K562 (cell line): Measurements from ENCODE around the gene TUFM. TPM values are rescaled to one million over a fixed set of nuclear protein-coding genes. Genes with fewer than 3 reads are reported as not detected.
A peak's percentile ranks its signal among the peaks of the same experiment; 100 is the strongest.

Experiments
- CEBPB ChIP-seq: fragments of 450-650 bp; IDR thresholded peaks from 2 replicates; pipeline ENCODE4 v1.6.1; 2016; ENCODE audit warnings: missing genetic modification characterization, missing compliant biosample characterization
- COPS2 ChIP-seq: fragments of 450-650 bp; conservative IDR thresholded peaks from 2 replicates; pipeline ENCODE4 v1.6.1; 2016; ENCODE audit warnings: mild to moderate bottlenecking, moderate library complexity
- DPF2 ChIP-seq: fragments of 450-650 bp; IDR thresholded peaks from 2 replicates; pipeline ENCODE4 v1.6.1; 2016
- E2F1 ChIP-seq: sonication (generic); formaldehyde crosslinking; IDR thresholded peaks from 2 replicates; pipeline ENCODE4 v1.8.1; 2023; ENCODE audit warnings: mild to moderate bottlenecking, missing genetic modification reagents, moderate library complexity
- E2F3 ChIP-seq: fragments of 250-450 bp; sonication (Bioruptor Pico); IDR thresholded peaks from 2 replicates; pipeline ENCODE4 v1.4.0; 2020; ENCODE audit warnings: mild to moderate bottlenecking
- FIP1L1 ChIP-seq: fragments of 200-400 bp; formaldehyde crosslinking; IDR thresholded peaks from 2 replicates; pipeline ENCODE4 v1.6.1; 2018; ENCODE audit warnings: mild to moderate bottlenecking, low read depth, low read length; ENCODE audit not compliant: poor library complexity, severe bottlenecking
- FUS ChIP-seq: fragments of 200-400 bp; formaldehyde crosslinking; optimal IDR thresholded peaks from 2 replicates; pipeline ENCODE3; 2017; ENCODE audit warnings: low read depth, low read length
- GTF2E2 ChIP-seq: fragments of 200-800 bp; sonication (Bioruptor generic); IDR thresholded peaks from 2 replicates; pipeline ENCODE4 v1.6.1; 2016; ENCODE audit warnings: missing genetic modification characterization, missing compliant biosample characterization
- HNRNPL ChIP-seq: fragments of 200-400 bp; formaldehyde crosslinking; IDR thresholded peaks from 2 replicates; pipeline ENCODE4 v1.6.1; 2017; ENCODE audit warnings: low read depth, mild to moderate bottlenecking, low read length
- MECOM ChIP-seq: fragments of 250-450 bp; sonication (Bioruptor Pico); IDR thresholded peaks from 2 replicates; pipeline ENCODE4 v1.8.0; 2022; ENCODE audit warnings: inconsistent platforms
- NFRKB ChIP-seq: fragments of 450-650 bp; IDR thresholded peaks from 2 replicates; pipeline ENCODE4 v1.6.1; 2016; ENCODE audit warnings: low read depth
- RBBP5 ChIP-seq: fragments of 200-600 bp; sonication (generic); IDR thresholded peaks from 2 replicates; pipeline ENCODE4 v1.6.1; 2012; ENCODE audit warnings: borderline replicate concordance, mild to moderate bottlenecking, low read length, control low read depth, inconsistent platforms; ENCODE audit not compliant: insufficient read depth, poor library complexity, severe bottlenecking
- SIN3B ChIP-seq: fragments of 450-650 bp; IDR thresholded peaks from 2 replicates; pipeline ENCODE4 v1.6.1; 2017; ENCODE audit warnings: low read depth, mild to moderate bottlenecking, moderate library complexity
- SRSF7 ChIP-seq: fragments of 200-400 bp; formaldehyde crosslinking; optimal IDR thresholded peaks from 2 replicates; pipeline ENCODE3; 2017; ENCODE audit warnings: mild to moderate bottlenecking, low read depth, low read length
- TAF9B ChIP-seq: fragments of 450-650 bp; IDR thresholded peaks from 2 replicates; pipeline ENCODE4 v1.6.1; 2018; ENCODE audit warnings: mild to moderate bottlenecking; ENCODE audit not compliant: partially characterized antibody
- TGIF2 ChIP-seq: sonication (generic); formaldehyde crosslinking; IDR thresholded peaks from 2 replicates; pipeline ENCODE4 v1.8.1; 2022; ENCODE audit warnings: mild to moderate bottlenecking, missing genetic modification reagents, moderate library complexity
- U2AF1 ChIP-seq: fragments of 200-400 bp; formaldehyde crosslinking; optimal IDR thresholded peaks from 2 replicates; pipeline ENCODE3; 2017; ENCODE audit warnings: mild to moderate bottlenecking, low read depth, low read length, moderate library complexity
- UBTF ChIP-seq, 2 experiments: IDR thresholded peaks; 2 replicates each; pipeline ENCODE4 v1.6.1; 2012; ENCODE audit warnings: improper control_type of control experiment in 2 of 2, low read depth in 2 of 2, low read length in 2 of 2, borderline replicate concordance in 1 of 2
- ZNF551 ChIP-seq: fragments of 250-450 bp; sonication (Bioruptor Pico); IDR thresholded peaks from 2 replicates; pipeline ENCODE4 v1.5.0; 2021; ENCODE audit warnings: mild to moderate bottlenecking, moderate library complexity
- ZNF561 ChIP-seq: fragments of 450-650 bp; formaldehyde crosslinking; conservative IDR thresholded peaks from 2 replicates; pipeline ENCODE4 v1.4.0; 2020; ENCODE audit warnings: mild to moderate bottlenecking, moderate library complexity
- ZNF586 ChIP-seq: fragments of 450-650 bp; formaldehyde crosslinking; conservative IDR thresholded peaks from 2 replicates; pipeline ENCODE4 v1.4.0; 2020; ENCODE audit warnings: mild to moderate bottlenecking, moderate library complexity
- polyA plus RNA-seq, 8 experiments: library from polyadenylated mRNA; depleted of rRNA in 4 of 8; stranded (reverse) in 5 of 8; unstranded in 3 of 8; fragments of >200 nt; fragmentation: Nextera tagmentation in 2 of 8; fragmentation: Illumina TruSeq in 1 of 8; extraction: Ambion mirVana in 2 of 8; extraction: Trizol in 1 of 8; gene quantifications; 2 replicates each; pipeline versions ENCODE4 v1.2.1 to v1.2.3, GENCODE V29; 2011 to 2014; ENCODE audit warnings: inconsistent platforms in 1 of 8, missing spikeins in 1 of 8
- total RNA-seq, 7 experiments: library from RNA; depleted of rRNA in 6 of 7; stranded (reverse); fragments of >200 nt in 6 of 7; fragmentation: Illumina TruSeq in 2 of 7; extraction: Trizol in 2 of 7; gene quantifications; 2 replicates each; pipeline versions ENCODE4 v1.2.1 to v1.2.3, GENCODE V29; 2011 to 2021; ENCODE audit warnings: low replicate concordance in 1 of 7

TUFM gene
- total and polyA plus RNA-seq, 9 of the 15 experiments (the other 6 are each of a cell fraction or from before 2014, with no cell fraction given) = 34.1 to 434 (median 256) TPM

GRCh38 chr16:28823291-28823872, 22.8 kb downstream of the TUFM start (continued):
- TF ChIP-seq SIN3B (peak; percentile 18; the same call in 1 of the 2 replicates), MECOM (no peak), RBBP5 (peak; percentile 84), NFRKB (peak; percentile 70; the same call in 1 of the 2 replicates), UBTF (IDR thresholded peaks at IDR 0.05; ENCODE audit: borderline replicate concordance in 1 of 2, low read depth in 2 of 2, low read length in 2 of 2) (0 out of 4 replicates have a peak, but pooled peaks of 1 of the 2 experiments have one; percentile 11), GTF2E2 (peak; percentile 37; the same call in 1 of the 2 replicates), COPS2 (no peak), U2AF1 (peak; percentile 49), DPF2 (no peak), E2F3 (CRISPR knock-in tag) (peak; percentile 53; the same call in 1 of the 2 replicates), E2F1 (0 out of 2 replicates have a peak, but pooled peaks have one; percentile 65), FIP1L1 (peak; percentile 86), CEBPB (tag) (no peak), SRSF7 (peak; percentile 75), ZNF561 (no peak), HNRNPL (peak; percentile 65; the same call in 1 of the 2 replicates), TGIF2 (CRISPR knock-in tag) (peak; percentile 84), TAF9B (peak; percentile 55), FUS (peak; percentile 19), ZNF551 (no peak), ZNF586 (no peak)
